K562 (cell line): ENCODE measurements around the gene AP5Z1. TPM values are rescaled to one million over a fixed set of nuclear protein-coding genes. Genes with fewer than 3 reads are reported as not detected.
A peak's percentile ranks its signal among the peaks of the same experiment; 100 is the strongest.

Source experiments
- ARID3B ChIP-seq: fragments of 250-450 bp; sonication (Bioruptor Pico); IDR thresholded peaks from 2 replicates; pipeline ENCODE4 v1.4.0; 2020; ENCODE audit warnings: borderline replicate concordance
- ARNT ChIP-seq, 2 experiments: fragments of 450-650 bp; IDR thresholded peaks; 2 replicates each; pipeline ENCODE4 v1.6.1; 2016; ENCODE audit warnings: mild to moderate bottlenecking in 1 of 2
- CBFB ChIP-seq: sonication (generic); formaldehyde crosslinking; IDR thresholded peaks from 2 replicates; pipeline ENCODE4 v1.4.0; 2020; ENCODE audit warnings: mild to moderate bottlenecking, missing genetic modification reagents
- E2F1 ChIP-seq: sonication (generic); formaldehyde crosslinking; IDR thresholded peaks from 2 replicates; pipeline ENCODE4 v1.8.1; 2023; ENCODE audit warnings: mild to moderate bottlenecking, missing genetic modification reagents, moderate library complexity
- ELK3 ChIP-seq: fragments of 450-650 bp; formaldehyde crosslinking; IDR thresholded peaks from 2 replicates; pipeline ENCODE4 v1.4.0; 2020; ENCODE audit warnings: mild to moderate bottlenecking
- HMG20B ChIP-seq: fragments of 250-450 bp; sonication (Bioruptor Pico); IDR thresholded peaks from 2 replicates; pipeline ENCODE4 v1.5.0; 2021; ENCODE audit warnings: mild to moderate bottlenecking
- HSF4 ChIP-seq: fragments of 250-450 bp; sonication (Bioruptor Pico); IDR thresholded peaks from 2 replicates; pipeline ENCODE4 v2.1.2; 2022; ENCODE audit warnings: mild to moderate bottlenecking, moderate library complexity, borderline replicate concordance
- MCM2 ChIP-seq: fragments of 450-650 bp; IDR thresholded peaks from 2 replicates; pipeline ENCODE4 v1.6.1; 2017; ENCODE audit warnings: low read depth, mild to moderate bottlenecking
- MYC ChIP-seq, 2 experiments: fragments of 250-450 bp in 1 of 2; sonication (Bioruptor Pico) in 1 of 2; IDR thresholded peaks; 2 replicates each; pipeline versions ENCODE4 v1.5.1 to v1.6.1; 2012 to 2021; ENCODE audit warnings: low read depth in 2 of 2, borderline replicate concordance in 1 of 2, improper control_type of control experiment in 1 of 2, low read length in 1 of 2, mild to moderate bottlenecking in 1 of 2, moderate library complexity in 1 of 2
- NFYB ChIP-seq: IDR thresholded peaks from 2 replicates; pipeline ENCODE4 v1.6.1; 2011; ENCODE audit warnings: mild to moderate bottlenecking, moderate library complexity; ENCODE audit not compliant: insufficient read length; ENCODE audit errors: extremely low read depth
- RB1 ChIP-seq: fragments of 450-650 bp; IDR thresholded peaks from 2 replicates; pipeline ENCODE4 v1.6.1; 2017; ENCODE audit warnings: low read depth, mild to moderate bottlenecking
- SETDB1 ChIP-seq: IDR thresholded peaks from one replicate; pipeline ENCODE4 v1.6.1; 2012; ENCODE audit warnings: low read length, control low read depth, inconsistent platforms
- TEAD2 ChIP-seq: fragments of 450-650 bp; IDR thresholded peaks from 2 replicates; pipeline ENCODE4 v1.6.1; 2016; ENCODE audit warnings: missing genetic modification characterization, control low read depth, missing compliant biosample characterization
- ZNF143 ChIP-seq: sonication (generic); formaldehyde crosslinking; IDR thresholded peaks from 2 replicates; pipeline ENCODE4 v1.9.0; 2022; ENCODE audit warnings: mild to moderate bottlenecking, missing genetic modification reagents
- ZNF165 ChIP-seq: fragments of 250-450 bp; sonication (Bioruptor Pico); IDR thresholded peaks from 2 replicates; pipeline ENCODE4 v1.4.0; 2020; ENCODE audit warnings: borderline replicate concordance
- ZNF263 ChIP-seq: sonication (generic); formaldehyde crosslinking; IDR thresholded peaks from 2 replicates; pipeline ENCODE4 v1.8.0; 2022; ENCODE audit warnings: mild to moderate bottlenecking, missing genetic modification reagents, borderline replicate concordance
- ZNF431 ChIP-seq: sonication (generic); formaldehyde crosslinking; IDR thresholded peaks from 2 replicates; pipeline ENCODE4 v1.8.0; 2022; ENCODE audit warnings: mild to moderate bottlenecking, missing genetic modification reagents
- polyA plus RNA-seq, 8 experiments: library from polyadenylated mRNA; depleted of rRNA in 4 of 8; stranded (reverse) in 5 of 8; unstranded in 3 of 8; fragments of >200 nt; fragmentation: Nextera tagmentation in 2 of 8; fragmentation: Illumina TruSeq in 1 of 8; extraction: Ambion mirVana in 2 of 8; extraction: Trizol in 1 of 8; gene quantifications; 2 replicates each; pipeline versions ENCODE4 v1.2.1 to v1.2.3, GENCODE V29; 2011 to 2014; ENCODE audit warnings: inconsistent platforms in 1 of 8, missing spikeins in 1 of 8
- total RNA-seq, 7 experiments: library from RNA; depleted of rRNA in 6 of 7; stranded (reverse); fragments of >200 nt in 6 of 7; fragmentation: Illumina TruSeq in 2 of 7; extraction: Trizol in 2 of 7; gene quantifications; 2 replicates each; pipeline versions ENCODE4 v1.2.1 to v1.2.3, GENCODE V29; 2011 to 2021; ENCODE audit warnings: low replicate concordance in 1 of 7
- TF ChIP-seq, protein P1 (sequence below): fragments of 450-650 bp; IDR thresholded peaks from 2 replicates; pipeline ENCODE4 v1.6.1; 2017; ENCODE audit warnings: antibody characterized with exemption

The AP5Z1 gene
- total and polyA plus RNA-seq, 9 of the 15 experiments (the other 6 are each of a cell fraction or from before 2014, with no cell fraction given), result 0.06 to 31.1 (median 6.4) TPM

DNA sequence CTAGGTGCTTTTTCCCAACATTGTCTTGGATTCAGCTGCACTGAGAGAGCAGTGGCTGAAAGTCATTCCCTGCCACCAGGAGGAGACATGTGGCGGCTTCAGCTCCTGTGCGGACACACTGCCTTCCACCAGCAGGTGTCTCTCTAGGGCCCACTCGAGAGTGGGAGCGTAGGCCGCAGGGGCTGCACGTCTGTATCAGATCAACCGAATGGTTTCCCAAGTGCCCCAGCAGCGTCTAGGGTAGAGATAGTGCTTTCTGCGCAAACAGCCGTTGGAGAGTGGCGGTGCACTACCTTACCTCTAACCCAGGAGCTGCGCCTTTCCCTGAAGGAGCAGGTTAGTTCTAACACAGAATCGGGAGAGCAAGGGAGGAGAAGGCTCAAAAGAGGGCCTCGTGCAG, 54.8 kb downstream of the AP5Z1 start (continued):
- TF ChIP-seq, protein P1, sequence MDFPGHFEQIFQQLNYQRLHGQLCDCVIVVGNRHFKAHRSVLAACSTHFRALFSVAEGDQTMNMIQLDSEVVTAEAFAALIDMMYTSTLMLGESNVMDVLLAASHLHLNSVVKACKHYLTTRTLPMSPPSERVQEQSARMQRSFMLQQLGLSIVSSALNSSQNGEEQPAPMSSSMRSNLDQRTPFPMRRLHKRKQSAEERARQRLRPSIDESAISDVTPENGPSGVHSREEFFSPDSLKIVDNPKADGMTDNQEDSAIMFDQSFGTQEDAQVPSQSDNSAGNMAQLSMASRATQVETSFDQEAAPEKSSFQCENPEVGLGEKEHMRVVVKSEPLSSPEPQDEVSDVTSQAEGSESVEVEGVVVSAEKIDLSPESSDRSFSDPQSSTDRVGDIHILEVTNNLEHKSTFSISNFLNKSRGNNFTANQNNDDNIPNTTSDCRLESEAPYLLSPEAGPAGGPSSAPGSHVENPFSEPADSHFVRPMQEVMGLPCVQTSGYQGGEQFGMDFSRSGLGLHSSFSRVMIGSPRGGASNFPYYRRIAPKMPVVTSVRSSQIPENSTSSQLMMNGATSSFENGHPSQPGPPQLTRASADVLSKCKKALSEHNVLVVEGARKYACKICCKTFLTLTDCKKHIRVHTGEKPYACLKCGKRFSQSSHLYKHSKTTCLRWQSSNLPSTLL, result no peak
- TF ChIP-seq CBFB (CRISPR knock-in tag), result peak; percentile 88; the same call in 1 of the 2 replicates
- TF ChIP-seq ARNT (IDR thresholded peaks at IDR 0.05), result no peak
- no peak for TF ChIP-seq HMG20B (CRISPR knock-in tag)
- TF ChIP-seq RB1, result peak; percentile 60; the same call in 1 of the 2 replicates
- TF ChIP-seq HSF4, result no peak
- peak; percentile 64 for TF ChIP-seq ZNF143 (CRISPR knock-in tag)
- TF ChIP-seq ELK3 (CRISPR knock-in tag), result no peak
- TF ChIP-seq ZNF431 (CRISPR knock-in tag), result no peak
- no peak for TF ChIP-seq ZNF165 (CRISPR knock-in tag)
- TF ChIP-seq E2F1 (CRISPR knock-in tag), result 0 out of 2 replicates have a peak, but pooled peaks have one; percentile 56
- TF ChIP-seq ZNF263, result peak; percentile 45; the same call in 1 of the 2 replicates
- peak; percentile 79 for TF ChIP-seq MYC (IDR thresholded peaks at IDR 0.05; ENCODE audit: low read depth, low read length)
- TF ChIP-seq MYC (CRISPR knock-in tag; IDR thresholded peaks at IDR 0.05; ENCODE audit: borderline replicate concordance, low read depth), result no peak
- TF ChIP-seq NFYB, result no peak
- no peak for TF ChIP-seq ARID3B
- no peak for TF ChIP-seq TEAD2 (tag)
- TF ChIP-seq SETDB1, result no peak
- TF ChIP-seq MCM2, result no peak
- TF ChIP-seq, all 486 proteins: peak for 71
